Activated naive CD8-positive, alpha-beta T cell treated with anti-CD3 and anti-CD28 coated beads, Interleukin-2, amount 50 U/mL, for 16 hours (primary cell): ENCODE measurements around the gene PAAF1.

Experiments used
- DNase-seq: peaks from one replicate; pipeline ENCODE4 v3.0.0-alpha.2; 2020; ENCODE audit warnings: low read depth, low spot score

Gene PAAF1

DNA sequence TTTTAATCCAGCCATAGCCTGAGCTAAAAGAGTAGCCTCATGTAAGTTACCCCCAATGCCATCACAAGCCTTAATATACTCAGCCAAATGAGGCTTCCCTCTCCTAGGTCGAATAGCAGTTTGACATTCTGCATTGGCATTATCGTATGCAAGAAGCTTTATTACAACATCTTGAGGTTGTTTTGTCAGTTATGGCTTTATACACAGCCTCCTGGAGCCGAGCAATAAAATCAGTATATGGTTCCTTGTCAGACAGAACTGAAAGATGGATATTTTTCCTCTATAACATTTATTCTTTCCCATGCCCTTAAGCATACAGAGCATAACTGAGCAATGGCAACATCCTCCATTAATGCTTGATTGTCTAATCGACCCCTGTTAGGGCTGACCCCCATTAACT, 68.6 kb downstream of the PAAF1 start:
- DNase-seq: no peak

DNA sequence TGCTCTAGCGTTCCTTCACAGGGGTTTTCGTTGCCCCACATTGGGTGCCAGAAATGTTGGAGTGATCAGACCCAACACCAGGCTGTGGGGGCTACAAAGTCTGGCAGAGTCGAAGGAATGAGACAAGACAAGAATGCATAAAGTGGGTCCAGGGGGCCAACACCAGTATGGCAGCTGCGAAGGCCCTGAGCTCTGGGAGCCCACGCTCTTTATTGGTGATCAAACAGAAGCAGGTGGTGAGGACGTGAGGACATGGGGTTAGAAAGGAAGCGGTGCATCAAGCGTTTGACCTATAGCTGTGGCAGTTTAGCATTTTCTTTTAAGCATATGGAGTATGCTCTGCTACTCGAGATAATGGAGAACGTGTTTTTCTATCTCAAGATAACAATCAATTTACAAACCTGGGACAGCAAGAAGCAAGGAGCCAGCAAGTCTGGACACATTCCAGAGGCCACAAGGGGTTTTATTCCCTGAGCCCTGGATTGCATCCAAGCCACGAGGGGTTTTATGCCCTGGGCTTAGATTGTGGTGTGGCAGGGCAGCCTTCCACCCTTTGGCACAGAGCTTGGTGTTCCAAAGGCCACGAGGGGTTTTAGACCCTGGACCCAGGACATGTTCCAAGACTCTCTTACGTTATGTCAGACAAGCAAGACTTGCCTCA, 70.1 kb downstream of the PAAF1 start:
- DNase-seq: no peak

DNA sequence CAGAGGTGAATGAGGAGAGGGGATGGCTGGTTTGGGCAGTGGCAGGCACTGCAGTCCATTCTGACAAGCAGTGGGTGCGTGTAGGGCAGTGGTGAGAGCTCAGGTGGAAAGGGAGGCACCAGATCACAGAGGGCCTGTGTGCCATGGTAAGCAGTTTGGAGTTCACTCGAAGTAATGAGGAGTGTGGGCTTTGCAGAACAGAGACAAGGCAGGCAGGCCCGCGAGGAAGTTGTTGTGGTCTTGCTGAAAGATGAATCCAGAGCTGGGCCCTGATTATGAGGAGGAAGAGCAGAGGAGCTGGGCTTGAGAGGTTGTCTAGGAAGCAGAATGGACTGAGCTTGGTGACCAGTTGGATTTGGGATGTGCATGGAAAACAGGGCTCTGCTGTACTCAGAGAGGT, 72.4 kb downstream of the PAAF1 start:
- DNase-seq: no peak

DNA sequence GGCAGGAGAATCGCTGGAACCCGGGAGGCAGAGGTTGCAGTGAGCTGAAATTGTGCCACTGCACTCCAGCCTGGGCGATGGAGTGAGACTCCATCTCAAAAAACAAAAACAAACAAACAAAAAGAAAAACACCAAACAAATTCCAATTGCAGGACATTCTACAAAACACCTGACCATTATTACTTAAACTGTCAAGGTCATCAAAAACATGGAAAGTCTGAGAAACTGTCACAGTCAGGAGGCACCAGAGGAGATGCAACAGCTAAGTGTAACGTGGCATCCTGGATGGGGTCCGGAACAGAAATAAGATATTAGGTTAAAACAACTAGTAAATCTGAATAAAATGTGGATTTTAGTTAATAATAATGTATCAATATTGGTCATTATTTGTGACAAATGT, 73.1 kb downstream of the PAAF1 start:
- DNase-seq: no peak

DNA sequence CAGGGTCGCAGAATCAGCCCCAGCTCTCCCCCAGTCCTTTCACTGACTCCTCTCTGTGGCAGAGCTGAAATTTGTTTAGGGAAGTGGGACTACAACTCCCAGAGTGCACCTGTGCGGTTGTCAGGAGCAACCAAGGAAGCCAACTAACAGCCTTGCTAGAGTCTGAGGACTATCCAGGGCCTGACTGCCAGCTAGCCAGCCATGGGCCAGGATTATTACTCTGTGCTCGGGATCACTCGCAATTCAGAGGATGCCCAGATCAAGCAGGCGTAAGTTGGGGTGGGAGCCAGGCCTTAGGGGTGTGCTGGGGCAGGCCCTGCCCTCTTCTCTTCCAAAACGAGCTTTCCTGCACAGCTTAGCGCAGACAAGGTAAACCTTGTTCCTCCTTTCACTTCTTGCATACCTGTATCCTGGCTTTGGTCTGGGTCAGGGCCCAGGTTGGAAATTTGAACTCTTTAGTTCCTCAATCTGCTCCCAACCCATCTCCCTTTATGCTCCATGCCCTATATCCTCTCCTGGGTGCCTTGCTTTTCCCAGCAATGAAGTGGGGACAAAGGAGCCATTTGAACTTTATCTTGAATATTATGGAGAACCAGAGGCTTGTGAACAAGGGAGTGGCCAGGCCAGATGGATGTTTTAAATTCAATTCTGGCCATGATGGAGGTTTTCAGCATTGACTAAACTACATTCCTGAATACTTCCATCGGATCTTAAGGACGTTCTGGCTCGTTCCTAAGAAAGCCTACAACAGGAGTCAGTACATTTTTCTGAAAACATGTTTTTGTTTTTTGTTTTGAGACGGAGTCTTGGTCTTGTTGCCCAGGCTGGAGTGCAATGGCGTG, 74.3 kb downstream of the PAAF1 start, which contains the start of gene DNAJB13:
DNAJB13 (plus strand) TSS at position 158 of the 842 bp plus-strand sequence; CDS start at position 202, 44 bp downstream.
- no peak for DNase-seq

DNA sequence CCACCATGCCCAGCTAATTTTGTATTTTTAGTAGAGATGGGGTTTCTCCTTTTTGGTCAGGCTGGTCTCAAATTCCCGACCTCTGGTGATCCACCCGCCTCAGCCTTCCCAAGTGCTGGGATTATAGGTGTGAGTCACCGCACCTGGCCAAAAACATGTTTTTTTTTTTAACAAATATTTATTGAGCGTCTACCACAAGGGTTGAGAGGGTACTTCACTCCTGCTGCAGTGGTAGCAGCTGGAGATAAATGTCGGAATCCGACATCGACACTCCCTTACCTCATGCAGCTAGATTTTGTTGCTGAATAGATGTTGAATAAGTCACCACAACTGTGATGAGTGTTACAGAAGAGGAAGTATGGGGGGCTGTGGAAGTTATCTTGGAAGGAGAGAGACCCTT, 75.0 kb downstream of the PAAF1 start:
- DNase-seq: no peak

DNA sequence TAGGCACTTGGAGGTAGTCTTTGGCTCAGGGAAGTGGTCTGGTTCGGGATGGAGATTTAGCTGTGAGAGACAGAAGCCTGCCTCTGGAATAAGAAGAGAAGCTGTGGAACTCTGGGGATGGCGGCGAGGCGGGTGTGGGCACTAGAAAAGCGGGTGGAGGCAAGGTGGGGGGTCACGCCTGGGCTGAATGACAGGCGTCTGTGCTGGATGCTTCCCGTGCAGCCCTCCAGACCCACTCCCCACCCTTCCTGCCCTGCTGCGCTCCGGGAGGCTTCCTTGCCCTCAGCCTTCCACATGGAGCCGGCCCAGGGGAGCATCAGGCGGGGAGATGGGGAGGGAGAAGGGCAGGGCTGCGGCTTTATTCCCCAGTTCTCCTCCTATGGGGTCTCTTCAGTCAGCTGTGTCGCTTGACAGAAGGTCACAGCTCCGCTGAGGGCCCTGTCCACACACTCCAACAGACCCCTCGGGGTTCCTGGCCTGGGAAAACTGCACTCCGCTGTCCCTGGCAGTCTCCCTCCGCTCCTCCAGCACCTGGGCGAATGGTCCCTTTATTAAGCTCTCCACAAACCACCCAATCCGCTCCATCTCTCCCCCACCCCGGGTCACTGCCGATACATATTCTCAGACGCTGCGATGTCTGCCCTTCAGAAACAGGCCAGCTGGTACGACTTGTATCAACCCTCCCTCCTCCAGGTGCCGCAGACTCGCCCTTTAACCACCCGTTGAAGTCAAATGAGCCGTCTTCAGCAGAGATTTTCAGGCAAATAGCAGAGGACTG, 80.3 kb downstream of the PAAF1 start:
- DNase-seq: no peak

DNA sequence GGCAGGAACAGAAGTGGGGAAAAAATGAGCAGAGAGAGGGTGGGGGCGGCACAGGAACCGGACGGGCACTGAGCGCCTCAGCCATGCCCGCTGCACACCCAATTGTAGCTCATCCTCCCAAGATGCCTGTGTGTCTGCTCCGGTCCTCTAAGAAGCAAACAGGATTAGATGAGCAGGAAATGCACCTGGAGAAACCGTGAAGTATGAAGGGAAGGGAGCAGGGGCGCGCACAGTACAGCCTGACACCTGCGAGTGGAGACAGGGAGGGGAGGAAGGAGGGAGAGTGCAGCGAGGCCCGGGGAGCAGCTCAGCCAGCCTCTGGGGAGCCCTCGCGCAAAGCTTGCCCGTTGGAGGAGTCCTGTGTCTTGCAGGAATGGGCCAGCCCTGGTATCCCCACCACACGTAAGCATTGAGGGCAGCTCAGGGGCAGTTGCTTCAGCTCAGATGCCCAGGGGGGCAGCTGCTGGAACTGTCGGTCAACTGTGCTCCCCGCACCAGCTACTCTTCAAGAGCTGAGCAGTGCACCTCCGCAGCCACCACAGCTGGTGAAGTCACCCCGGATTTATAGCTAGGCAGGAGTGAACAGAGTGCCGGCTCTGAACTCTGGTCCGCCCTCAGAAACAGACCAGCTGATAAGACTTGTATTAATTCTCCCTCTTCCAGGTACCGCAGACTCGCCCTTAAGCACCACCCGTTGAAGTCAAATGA, 81.0 kb downstream of the PAAF1 start:
- no peak for DNase-seq

DNA sequence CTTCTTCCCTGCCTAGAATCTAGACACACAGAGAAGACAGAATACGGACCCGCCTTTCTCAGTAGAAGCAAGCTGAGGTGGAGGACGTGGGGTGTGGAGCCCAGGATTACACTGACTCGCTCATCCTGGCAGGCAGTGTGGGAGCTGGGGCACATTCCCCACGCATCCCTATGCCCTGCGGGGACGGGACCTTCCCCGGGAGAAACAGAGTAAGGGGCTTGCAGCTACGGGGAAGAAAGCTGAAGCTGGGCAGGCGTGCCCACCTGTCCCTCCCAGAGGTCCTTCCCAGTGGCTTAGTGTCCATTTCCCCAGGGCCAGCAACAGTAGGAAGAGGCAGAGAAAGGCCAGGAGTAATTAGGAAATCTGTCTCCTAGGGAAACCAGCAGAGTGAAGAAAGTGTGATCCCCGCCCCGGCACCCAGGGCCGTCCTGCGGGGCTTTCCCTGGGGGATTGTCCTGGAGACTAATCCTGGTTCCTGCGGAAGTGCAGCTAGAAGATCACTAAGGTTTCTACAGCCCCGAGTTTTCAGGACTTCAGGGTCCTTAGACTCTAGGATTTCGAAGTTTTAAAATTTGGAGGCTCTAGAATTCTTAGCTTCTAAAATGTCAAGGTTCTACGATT, 81.8 kb downstream of the PAAF1 start:
- no peak for DNase-seq

DNA sequence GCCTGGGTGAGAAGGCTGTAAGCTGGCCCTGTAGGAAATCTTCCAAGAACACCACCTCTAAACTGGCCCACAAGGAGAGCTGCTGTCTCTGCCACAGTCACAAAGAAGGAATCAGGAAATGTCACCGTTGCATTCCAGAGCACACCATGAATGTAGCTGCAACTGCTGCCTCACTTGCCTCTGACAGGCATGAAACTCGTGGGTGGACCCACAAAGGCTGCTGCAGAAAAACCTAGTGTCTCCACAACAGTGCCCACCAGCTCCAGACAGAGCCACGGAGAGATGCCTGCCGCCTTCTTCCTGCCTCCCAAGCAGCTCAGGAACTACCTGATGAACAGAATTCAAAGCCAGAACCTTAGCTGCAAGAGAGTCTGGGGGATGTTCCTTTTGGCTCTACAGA, 84.5 kb downstream of the PAAF1 start:
- no peak for DNase-seq

DNA sequence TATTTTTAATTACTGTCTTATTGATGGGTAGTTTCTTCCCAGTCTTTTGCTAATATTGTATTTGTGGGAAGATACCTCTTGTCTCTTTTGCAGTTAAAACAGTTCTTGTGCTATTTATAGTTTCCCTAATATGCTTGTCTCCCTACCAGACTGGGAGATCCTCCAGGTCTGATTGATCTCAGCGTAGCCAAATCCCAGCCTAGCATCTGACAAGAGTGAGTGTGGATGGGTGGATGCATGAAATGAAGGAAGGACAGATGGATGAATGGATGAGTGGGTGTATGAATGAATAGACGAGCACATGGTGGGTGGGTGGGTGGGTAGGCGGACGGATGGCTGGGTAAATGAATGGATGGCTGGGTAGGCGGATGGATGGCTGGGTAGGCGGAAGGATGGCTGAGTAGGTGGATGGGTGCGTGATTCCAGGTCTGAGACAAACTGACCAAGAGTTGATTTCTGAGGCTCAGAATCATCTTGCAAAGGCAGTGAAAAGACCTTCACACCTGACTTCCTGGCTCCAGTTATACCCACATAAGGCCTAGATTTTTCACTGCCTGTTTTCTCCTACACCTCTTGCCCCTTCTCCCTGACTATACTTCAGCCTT, 85.4 kb downstream of the PAAF1 start:
- no peak for DNase-seq

DNA sequence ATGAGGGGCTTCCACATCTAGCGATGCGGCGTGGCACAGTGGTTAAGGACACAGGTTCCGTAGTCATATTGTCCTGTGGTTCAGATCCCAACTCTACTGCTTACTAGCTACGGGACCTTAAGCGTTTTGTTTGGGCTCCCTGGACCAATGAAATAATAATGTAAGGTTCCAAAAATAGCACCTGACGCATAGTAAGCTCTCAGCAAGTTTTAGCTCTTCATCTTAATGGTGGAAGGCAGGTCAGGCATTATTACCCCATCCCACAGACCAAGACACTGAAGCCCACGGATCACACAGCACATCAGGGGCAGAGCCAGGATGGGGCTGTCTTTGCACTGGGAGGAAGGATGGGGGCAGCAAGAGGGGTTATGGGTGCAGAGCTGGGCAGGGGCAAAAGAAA, 87.1 kb downstream of the PAAF1 start:
- no peak for DNase-seq

DNA sequence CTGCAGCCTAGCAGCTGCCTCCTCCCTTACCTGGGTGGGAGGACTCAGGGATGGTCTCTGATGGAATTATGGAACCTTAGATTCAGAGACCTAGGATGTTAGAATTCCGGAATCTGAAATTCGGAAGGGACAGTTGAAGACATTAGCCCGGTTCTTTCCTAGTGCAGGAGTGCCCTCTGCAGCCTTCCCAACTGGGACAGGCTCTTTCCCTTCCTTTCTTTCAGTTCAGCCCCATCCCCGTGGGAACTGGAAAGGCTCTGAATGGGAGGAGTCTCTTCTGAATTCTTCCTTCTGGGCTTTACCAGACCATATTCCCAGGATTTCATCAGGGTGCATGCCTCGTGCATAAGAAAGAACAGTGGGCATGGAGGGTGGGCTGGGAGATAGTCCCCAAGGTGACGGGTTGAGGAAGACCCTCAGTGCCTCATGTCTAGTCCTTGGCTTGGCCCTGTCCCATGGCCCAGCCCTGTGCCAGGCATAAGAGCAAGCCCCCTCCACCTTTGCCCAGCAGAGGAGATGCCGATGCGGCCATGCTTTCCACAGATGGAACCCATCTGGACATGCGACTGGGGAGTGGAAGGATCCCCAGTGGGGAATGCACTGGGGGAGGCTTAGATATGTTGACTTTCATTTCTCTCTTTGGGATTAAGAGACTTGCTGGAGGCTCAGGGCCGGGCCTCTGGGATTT, 88.4 kb downstream of the PAAF1 start:
- no peak for DNase-seq

DNA sequence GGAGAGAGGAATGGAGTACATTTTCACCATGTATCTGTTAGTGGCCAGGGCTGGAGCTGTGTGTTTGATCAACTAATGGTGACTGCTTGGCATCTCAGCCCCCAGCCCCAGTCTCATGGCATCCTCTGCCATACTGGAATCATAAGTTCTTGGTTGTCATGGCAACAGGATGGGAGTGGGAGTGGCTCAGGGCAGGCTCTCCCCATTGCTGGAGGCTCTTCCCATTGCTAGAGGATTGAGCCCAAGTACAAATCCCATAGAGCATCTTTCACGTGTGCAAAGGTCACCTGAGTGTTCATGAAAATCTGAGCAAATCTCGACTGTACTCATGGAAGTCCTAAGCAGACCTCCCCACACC, 88.9 kb downstream of the PAAF1 start:
- DNase-seq: no peak

DNA sequence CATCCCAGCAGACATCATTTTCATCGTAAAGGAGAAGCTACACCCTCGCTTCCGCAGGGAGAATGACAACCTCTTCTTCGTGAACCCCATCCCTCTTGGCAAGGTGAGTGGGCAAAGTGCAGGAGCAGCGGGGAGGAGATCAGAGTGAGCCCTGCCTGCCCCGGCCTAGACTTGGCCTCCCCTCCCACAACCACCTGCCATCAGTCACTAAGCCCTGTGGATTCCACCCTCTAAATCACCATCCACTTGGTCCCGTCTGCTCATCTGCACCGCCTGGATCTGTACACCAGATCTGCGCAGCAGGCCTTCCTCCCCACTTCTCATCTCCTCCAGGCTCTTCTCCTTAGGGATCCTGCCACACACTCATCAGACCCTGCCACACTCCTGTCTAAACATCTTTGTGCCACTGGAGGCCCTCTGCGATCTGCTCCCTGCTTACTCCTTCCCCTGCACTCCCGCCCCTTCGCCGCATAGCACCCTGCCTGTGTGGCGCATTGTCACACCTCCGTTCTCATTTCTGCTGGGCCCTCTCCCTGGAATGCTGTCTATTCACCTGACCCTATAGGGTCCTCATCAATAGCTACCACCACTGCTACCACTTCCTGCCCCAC, 91.7 kb downstream of the PAAF1 start:
- no peak for DNase-seq

DNA sequence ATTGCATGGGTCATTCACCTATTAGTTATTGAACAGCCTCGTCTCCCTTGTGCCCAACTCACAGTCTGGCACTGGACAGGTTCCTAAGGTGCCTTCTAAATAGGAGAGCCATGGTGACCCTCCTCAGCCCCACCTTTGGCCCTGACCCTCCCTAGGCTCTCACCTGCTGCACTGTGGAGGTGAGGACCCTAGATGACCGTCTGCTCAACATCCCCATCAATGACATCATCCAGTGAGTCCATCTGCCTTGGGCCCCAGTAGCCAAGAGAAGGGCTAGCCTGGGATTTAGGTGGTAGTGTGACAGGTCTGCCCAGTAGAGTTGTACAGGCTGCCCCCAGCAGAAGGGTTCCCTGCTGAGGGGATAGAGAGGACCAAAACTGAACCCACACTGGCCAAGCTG, 92.3 kb downstream of the PAAF1 start:
- no peak for DNase-seq

DNA sequence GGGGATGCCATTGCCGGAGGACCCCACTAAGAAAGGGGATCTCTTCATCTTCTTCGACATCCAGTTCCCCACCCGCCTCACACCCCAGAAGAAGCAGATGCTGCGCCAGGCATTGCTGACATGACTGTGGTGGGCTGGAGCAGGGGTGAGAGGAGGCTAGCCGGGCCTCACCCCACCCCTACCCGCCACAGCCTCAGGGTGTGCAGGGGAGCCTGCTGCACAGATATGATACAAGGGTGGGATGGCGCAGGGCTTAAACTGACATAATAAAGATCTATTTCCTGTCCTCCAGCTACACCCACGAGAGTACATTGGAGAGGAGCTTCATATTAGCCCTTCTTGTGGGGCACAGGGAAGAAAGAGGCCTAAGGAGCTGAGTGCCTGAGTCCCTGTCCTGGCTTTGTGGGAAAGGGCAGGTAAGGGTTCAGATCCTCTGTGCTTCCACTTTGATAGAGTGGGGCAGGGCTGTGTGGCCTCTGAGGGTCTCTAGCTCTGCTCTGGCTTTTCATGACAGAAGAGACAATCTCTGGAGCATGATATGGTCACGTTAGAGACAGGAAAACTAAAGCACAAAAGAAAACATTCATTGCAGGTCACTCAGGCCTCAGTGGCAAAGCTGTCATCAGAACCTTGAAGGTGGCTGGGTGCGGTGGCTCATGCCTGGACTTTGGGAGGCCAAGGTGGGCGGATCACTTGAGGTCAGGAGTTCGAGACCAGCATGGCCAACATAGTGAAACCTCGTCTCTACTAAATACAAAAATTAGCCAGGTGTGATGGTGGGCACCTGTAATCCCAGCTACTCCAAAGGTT, 93.4 kb downstream of the PAAF1 start:
- no peak for DNase-seq

DNA sequence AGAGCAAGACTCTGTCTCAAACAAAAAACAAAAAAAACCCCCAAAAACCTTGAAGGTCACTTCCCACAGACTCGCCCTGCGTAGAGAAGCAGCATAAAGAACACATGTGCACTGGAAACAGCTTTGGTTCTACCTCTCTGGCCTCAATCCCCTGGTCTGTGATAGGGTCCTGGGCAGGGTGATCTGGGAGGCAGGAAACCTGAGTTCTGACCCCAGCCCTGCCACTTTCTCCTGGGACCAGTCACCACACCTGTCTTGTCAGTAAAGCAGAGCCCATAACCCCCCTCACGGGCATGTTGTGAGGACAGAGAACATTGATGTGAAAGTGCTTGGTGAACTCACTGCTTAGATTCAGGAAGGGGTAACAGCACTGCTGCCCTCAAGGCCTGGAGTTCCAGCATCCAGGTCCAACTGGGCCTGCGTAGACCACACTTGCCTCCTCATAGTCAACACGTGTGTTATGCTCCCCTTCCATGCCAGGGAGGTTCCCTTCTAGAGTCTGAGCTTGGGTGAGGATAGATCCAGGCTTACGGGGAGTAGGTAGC, 94.4 kb downstream of the PAAF1 start:
- DNase-seq: no peak

DNA sequence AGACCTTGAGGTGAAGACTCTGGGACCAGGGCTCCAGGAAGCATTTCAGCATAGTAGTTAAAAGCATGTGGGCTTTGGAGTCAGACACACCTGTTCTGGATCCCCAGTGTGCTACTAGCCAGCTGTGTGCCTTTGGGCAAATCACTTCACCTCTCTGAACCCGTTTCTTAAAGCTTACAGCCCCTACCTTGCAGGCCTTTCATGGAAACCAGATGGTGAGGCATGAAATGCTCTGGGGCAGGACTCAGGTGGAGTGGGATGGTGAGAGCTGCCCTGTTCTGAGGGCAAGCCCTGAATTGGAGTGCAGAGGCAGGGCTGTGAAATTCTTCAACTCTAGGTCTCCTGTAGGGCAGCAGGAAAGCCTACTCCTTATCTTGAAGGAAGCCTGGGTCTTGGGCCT, 95.4 kb downstream of the PAAF1 start:
- DNase-seq: no peak
